Panc1 (cell line): ENCODE results near the gene GGCX.

ENCODE experiments used
- POLR2AphosphoS5 ChIP-seq: IDR thresholded peaks from 2 replicates; pipeline ENCODE4 v1.6.1; 2012; ENCODE audit warnings: mild to moderate bottlenecking, low read depth, low read length, moderate library complexity
- TF ChIP-seq, protein P1 (sequence below): fragments of 450-650 bp; IDR thresholded peaks from 2 replicates; pipeline ENCODE4 v1.5.1; 2017; ENCODE audit warnings: mild to moderate bottlenecking

- TF ChIP-seq, protein P1, sequence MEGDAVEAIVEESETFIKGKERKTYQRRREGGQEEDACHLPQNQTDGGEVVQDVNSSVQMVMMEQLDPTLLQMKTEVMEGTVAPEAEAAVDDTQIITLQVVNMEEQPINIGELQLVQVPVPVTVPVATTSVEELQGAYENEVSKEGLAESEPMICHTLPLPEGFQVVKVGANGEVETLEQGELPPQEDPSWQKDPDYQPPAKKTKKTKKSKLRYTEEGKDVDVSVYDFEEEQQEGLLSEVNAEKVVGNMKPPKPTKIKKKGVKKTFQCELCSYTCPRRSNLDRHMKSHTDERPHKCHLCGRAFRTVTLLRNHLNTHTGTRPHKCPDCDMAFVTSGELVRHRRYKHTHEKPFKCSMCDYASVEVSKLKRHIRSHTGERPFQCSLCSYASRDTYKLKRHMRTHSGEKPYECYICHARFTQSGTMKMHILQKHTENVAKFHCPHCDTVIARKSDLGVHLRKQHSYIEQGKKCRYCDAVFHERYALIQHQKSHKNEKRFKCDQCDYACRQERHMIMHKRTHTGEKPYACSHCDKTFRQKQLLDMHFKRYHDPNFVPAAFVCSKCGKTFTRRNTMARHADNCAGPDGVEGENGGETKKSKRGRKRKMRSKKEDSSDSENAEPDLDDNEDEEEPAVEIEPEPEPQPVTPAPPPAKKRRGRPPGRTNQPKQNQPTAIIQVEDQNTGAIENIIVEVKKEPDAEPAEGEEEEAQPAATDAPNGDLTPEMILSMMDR = no peak; the same call in 1 of the 2 replicates
- TF ChIP-seq POLR2AphosphoS5 = no peak
Measured at GRCh38 chr2:85549826-85550225, 11.5 kb downstream of the GGCX start.
